Osteocyte (in vitro differentiated cells): ENCODE measurements around the gene UBE2E1. TPM values are rescaled to one million over a fixed set of nuclear protein-coding genes. Genes with fewer than 3 reads are reported as not detected.

Experiments used
- DNase-seq: peaks from one replicate; pipeline ENCODE4 v3.0.0; 2021; ENCODE audit warnings: mixed read lengths; ENCODE audit not compliant: unreplicated experiment; ENCODE audit errors: extremely low spot score
- H3K27ac Mint-ChIP-seq: one replicate; pipeline ENCODE4 v1.8.0; 2021; ENCODE audit warnings: mild to moderate bottlenecking, mixed read lengths; ENCODE audit not compliant: unreplicated experiment
- H3K27me3 Mint-ChIP-seq: one replicate; pipeline ENCODE4 v1.8.0; 2021; ENCODE audit warnings: mixed read lengths; ENCODE audit not compliant: unreplicated experiment
- H3K36me3 Mint-ChIP-seq: one replicate; pipeline ENCODE4 v1.8.0; 2021; ENCODE audit warnings: mixed read lengths; ENCODE audit not compliant: unreplicated experiment
- H3K4me1 Mint-ChIP-seq: one replicate; pipeline ENCODE4 v1.8.0; 2021; ENCODE audit warnings: mixed read lengths; ENCODE audit not compliant: unreplicated experiment
- H3K4me3 Mint-ChIP-seq: one replicate; pipeline ENCODE4 v1.8.0; 2021; ENCODE audit warnings: mild to moderate bottlenecking, moderate library complexity, mixed read lengths; ENCODE audit not compliant: unreplicated experiment
- H3K9me3 Mint-ChIP-seq: one replicate; pipeline ENCODE4 v1.8.0; 2021; ENCODE audit warnings: mixed read lengths; ENCODE audit not compliant: unreplicated experiment
- CTCF ChIP-seq: fragments of 200-600 bp; sonication (generic); IDR thresholded peaks from 2 replicates; pipeline ENCODE4 v1.5.0; 2021; ENCODE audit warnings: antibody characterized with exemption, mild to moderate bottlenecking, moderate library complexity
- total RNA-seq: library from RNA; stranded (reverse); gene quantifications from 2 replicates; pipeline ENCODE4 v1.2.1, GENCODE V29; 2021

The UBE2E1 gene
- total RNA-seq, 1 donor from 2014 or later: 98.5 TPM

GRCh38 chr3:23894254-23895061 lies 88.7 kb downstream of the UBE2E1 start:
- Mint-ChIP-seq H3K36me3 (peaks cover 41% of the 10 kb centered on the region), H3K4me3 (no peak overlapping the region), H3K9me3 (peaks cover 4% of the 10 kb centered on the region), H3K4me1 (no peaks in the 10 kb centered on the region), H3K27me3 (no peaks in the 10 kb centered on the region), H3K27ac (peak overlapping the region; percentile 15)
- no peak for DNase-seq
- no peak for TF ChIP-seq CTCF

- Mint-ChIP-seq H3K9me3 (peaks cover 4% of the 10 kb centered on the region), H3K4me1 (no peaks in the 10 kb centered on the region), H3K27me3 (no peaks in the 10 kb centered on the region), H3K4me3 (no peak overlapping the region), H3K36me3 (peaks cover 44% of the 10 kb centered on the region), H3K27ac (no peak overlapping the region)
- no peak for DNase-seq
- TF ChIP-seq CTCF: no peak
Measured at GRCh38 chr3:23895181-23895580, 89.4 kb downstream of the UBE2E1 start.

GRCh38 chr3:23900744-23901143 lies 95.0 kb downstream of the UBE2E1 start:
- Mint-ChIP-seq H3K4me3 (no peak overlapping the region), H3K36me3 (peaks cover 62% of the 10 kb centered on the region), H3K4me1 (no peaks in the 10 kb centered on the region), H3K27me3 (no peaks in the 10 kb centered on the region), H3K9me3 (peaks cover 4% of the 10 kb centered on the region), H3K27ac (no peak overlapping the region)
- no peak for DNase-seq
- TF ChIP-seq CTCF: no peak

GRCh38 chr3:23904545-23904944 lies 98.8 kb downstream of the UBE2E1 start:
- Mint-ChIP-seq H3K9me3 (no peaks in the 10 kb centered on the region), H3K27ac (no peak overlapping the region), H3K4me1 (no peaks in the 10 kb centered on the region), H3K4me3 (no peak overlapping the region), H3K27me3 (no peaks in the 10 kb centered on the region), H3K36me3 (peaks cover 44% of the 10 kb centered on the region)
- TF ChIP-seq CTCF: no peak
- no peak for DNase-seq

GRCh38 chr3:23909341-23909740 lies 103.6 kb downstream of the UBE2E1 start:
- no peaks in the 10 kb centered on the region for H3K27me3 Mint-ChIP-seq
- H3K4me1 Mint-ChIP-seq: peaks cover 6% of the 10 kb centered on the region
- no peak overlapping the region for H3K27ac Mint-ChIP-seq
- H3K36me3 Mint-ChIP-seq: peaks cover 32% of the 10 kb centered on the region
- H3K9me3 Mint-ChIP-seq: no peaks in the 10 kb centered on the region
- no peak for DNase-seq
- H3K4me3 Mint-ChIP-seq: no peak overlapping the region
- TF ChIP-seq CTCF: no peak
